NCI-H524 treated with DMSO at 0.1 percent for 48 hours (cell line): ENCODE results near the gene GAB3.
"Not testable (repeated sequence)": the region's sequence is repeated elsewhere in the genome, so short reads cannot be mapped to it uniquely, and the experiment has no call there.

ENCODE experiments used
- DNase-seq: peaks from one replicate; lab custom pipeline; 2025; lab: John Stamatoyannopoulos, UW

GAB3 gene

DNA sequence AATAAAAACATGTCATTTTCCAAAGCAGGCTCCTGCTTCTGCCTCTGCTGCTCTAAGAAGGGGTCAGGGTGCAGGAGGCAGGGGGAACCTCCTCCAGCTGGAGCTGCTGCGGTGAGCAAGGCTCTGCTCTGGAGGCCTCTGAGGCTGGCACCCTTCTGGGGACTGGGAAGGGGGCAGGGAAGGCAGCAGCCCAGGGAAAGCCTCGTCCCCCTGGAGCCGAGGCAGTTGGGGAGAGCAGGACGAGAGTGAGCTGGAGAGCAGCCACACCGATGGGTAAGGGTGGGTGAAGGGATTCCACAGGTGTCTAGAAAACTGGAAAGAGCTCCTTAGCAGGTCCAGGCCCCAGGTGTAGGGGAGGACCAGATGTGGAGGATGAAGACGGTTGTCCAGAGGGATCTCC lies 95.5 kb downstream of the GAB3 start:
- DNase-seq = no peak

DNA sequence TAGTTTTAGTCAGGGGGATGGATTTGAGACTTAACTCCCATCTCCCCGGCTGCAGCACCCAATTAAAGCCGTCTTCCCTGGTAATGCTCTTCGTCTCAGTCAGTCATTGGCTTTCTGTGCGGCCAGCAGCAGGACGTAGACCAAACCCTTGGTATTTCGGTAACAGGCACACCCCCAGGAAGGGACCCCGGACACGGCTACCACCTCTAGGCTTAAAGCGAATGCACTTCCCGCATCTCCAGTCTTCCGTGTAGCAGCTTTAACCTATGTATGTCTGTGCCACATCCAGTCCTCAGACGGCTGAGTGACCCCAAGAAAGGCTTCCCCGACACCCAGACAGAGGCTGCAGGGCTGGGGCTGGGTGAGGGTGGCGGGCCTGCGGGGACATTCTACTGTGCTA lies 96.0 kb downstream of the GAB3 start:
- DNase-seq = no peak

DNA sequence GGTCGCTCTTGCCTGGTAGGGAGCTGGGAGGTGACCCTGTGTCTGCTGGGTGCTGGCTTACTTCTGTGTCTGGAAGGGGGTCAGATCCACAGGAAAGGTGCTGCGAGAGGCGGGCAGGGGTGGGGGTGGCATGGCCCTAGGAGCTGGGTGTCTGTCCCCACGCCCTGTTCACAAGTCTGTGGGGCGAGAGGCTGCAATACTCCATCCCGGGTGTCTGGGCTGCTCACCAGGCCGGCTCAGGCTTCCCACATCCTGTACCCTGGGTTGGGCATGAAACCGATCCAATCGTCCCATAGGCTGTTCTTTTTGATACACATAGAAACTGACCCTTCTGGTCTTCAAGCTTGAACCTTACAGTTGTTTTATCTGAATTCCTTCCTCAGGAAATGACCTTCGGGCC lies 96.5 kb downstream of the GAB3 start:
- no peak for DNase-seq

DNA sequence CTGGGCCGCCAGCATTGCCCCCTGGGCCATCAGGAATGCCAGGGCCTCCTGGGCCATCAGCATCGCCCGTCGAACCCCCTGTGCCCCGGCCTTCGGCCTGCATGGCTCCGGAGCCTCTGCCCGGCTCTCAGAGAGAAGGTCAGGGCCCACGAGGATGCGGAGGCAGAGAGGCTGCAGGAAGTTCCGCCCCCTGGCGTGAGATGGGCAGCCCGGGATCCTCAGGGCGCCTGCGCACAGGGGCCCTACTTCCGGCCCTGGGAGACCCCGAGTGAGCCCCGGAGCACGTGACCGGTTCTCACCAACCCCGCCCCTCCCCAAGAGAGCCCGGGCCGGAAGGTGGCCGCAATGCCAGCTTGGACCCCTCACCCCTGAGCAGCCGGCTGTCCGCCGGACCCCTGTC lies 97.5 kb downstream of the GAB3 start, which contains the start of gene CTAG2:
CTAG2 (minus strand) TSS at position 167 of the 400 bp plus-strand sequence; CDS start at position 103, 64 bp downstream.
- not testable (repeated sequence) for DNase-seq

DNA sequence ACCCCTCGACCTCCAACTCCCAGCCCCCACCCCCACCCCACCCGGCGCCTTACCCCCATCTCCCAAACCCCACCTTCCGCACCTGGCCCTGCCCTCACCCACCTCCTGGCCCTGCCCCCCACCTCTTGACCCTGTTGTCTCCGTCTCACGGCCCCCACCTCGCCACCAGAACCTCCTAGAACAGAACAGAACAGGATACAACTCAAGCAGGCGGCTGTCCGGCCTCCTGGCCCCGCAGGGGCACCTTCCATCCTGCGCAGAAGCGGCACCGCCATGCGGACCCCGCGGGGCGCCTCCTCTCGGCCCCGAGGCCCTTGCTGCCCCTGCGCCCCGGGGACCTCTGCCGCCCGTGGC lies 97.9 kb downstream of the GAB3 start:
- DNase-seq = no peak

DNA sequence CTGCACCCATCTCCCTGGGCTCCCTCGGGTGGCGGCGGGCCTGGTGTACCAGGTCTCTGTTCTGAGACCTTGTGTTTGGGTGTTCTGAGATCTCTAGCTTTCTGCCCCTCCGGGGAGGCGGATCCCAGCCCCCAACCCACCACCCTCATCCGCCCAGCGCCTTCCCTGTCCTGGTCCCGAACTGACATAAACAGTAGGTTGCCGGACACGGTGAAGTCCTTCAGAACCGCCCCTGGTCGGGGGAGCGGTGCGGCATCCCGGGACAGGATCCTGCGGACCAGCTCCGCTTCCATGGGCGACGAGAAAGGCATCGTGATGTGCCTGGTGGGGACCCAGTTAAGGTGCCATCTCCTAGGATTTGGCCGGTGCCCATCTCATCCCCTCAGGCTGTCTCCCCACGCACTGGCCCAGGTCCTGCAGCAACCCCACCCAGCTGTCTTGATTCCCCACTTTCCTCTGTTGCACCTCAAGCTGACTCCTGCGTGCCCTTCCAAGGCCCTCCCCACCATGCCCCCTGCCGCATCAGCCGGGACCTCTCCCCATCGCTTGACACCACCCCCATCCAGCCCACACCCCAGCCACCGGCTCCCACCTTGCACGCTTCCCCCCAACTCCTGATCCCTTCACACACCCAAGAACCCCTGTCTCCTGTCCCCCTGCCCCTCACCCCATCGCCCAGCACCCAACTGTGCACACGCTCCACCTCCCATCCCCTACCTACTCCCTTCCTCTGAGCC lies 98.4 kb downstream of the GAB3 start:
- DNase-seq = no peak

DNA sequence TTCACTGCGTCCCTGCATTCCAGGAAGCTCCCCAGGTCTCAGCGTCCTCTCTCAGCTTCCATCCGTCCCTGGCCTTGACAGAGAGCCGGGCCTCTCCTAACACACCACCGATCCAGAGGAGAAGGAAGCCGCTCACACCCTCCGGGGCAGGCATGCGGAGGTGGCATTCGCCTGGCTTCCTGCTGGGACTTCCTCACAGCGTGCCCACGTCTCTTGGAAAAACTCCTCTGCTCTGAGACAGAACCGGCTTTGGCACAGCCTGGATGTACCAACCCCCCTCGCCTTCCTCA lies 100.7 kb downstream of the GAB3 start:
- DNase-seq = no peak

DNA sequence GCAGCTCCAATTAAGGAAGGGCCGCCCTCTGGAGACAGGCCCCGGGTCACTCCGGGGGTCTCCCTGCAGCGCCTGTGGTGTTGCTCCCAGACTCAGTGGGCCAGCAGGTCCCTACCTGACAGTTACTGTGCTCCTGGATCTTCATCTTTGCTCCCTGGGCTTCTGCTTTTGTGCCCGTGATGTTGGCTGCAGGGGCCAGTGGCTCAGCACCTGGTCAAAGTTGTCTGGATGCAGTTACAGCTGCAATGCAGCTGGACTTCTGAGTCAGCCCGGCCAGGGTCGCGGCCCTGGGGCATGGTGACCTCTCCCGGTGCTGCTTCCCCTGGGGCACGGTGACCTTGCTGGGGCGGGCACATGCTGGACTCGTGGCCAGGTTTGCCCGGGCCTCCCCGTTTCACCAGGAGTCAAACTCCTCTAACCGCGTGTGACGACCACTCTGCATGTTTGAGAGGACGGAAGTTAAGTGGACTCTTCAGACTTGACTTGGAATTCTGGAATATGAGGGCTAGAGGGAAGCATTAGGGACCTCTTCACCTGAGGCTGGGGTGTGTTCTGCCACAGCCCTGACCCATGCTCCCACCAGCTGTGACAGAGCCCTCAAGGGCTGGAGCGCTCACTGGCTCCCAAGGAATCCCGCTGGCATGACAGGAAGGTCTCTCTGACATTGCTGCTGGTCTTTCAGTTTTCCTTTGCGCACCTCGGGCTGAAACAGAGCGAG lies 101.2 kb downstream of the GAB3 start:
- no peak for DNase-seq

DNA sequence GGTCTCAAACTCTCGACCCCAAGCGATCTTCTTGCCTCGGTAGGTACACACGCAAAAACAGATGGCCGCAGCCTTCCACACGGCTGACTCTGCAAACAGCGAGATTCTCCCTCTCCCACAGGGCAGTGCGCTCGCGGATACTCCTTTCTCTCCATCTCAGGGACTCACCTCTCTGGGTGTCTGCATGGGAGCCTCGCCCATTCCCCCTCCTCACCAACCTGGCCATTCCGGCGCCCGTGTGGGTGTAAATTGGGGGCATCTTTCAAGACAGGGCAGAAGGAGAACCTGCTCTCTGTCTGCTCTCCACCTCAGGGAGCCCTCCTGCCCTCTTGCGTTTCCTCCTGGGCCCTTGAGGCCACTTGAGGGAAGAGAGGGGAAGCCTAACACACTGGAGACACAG lies 101.9 kb downstream of the GAB3 start:
- DNase-seq = no peak

DNA sequence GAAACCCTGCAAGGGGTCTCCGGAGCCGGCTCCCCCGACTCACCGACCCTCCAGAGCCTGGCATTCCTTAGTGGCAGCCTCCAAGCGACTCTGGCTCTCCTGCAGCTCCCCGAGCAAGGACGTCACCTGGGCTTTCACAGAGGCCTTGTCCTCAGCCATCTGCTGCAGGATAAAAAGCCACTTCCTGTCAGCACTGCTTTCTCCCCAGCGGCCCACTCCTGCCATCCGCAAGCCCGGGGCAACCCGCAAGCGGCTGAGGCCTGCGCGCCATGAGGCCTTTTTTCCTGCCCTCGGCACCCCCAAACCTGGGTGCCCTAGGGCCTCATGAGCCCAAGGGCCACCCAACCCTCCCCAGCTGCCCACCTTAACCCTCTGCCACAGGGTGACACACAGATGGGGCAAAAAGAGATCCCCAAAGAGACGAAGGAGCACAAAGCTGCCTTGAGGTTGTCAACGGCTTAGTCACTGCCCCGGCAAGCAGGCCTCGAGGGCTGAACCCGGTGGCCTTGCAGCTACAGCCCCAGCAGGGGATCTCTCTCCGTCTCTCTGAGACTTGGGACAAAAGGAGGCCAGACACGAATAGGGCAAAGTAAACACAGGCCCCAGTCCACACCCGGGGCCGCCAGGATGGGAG lies 105.0 kb downstream of the GAB3 start:
- DNase-seq = not testable (repeated sequence)

DNA sequence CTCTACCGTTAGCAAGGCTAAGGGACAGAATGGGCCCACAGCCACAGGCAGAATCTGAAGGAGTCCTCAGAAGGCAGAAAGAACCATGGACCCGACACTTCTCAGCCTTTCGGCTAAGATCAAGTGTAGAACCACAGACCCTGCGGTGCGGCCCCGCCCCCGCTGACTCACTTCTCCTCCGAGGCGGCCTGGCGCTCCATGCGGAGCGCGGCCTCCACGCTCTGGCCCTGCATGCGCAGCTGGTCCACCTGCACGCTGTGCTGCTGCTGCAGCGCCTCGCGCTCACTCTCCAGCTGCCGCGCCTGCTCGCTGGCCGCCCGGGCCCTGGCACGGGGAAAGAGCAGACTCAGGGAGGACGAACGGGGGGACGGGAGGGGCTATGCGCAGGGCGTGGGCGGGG lies 107.2 kb downstream of the GAB3 start:
- DNase-seq = not testable (repeated sequence)

DNA sequence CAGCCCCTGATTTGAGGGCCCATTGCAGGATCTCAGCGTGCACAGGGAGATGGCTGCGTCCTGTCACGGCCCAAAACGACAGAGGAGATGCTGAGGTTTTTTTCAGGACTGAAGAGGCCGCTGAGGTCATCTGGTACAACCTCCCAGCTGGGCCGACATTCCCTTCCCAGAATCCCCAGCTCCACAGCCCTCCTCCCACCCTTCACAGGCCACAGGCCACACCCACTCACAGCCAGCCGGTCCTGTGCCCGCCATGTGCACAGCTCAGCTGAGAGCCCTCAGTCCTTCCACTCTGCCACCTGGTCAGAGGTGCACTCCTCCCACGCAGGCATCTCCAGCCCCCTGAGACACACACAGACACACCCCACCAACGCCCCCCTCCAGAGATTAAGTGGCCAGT lies 109.1 kb downstream of the GAB3 start:
- DNase-seq = not testable (repeated sequence)

DNA sequence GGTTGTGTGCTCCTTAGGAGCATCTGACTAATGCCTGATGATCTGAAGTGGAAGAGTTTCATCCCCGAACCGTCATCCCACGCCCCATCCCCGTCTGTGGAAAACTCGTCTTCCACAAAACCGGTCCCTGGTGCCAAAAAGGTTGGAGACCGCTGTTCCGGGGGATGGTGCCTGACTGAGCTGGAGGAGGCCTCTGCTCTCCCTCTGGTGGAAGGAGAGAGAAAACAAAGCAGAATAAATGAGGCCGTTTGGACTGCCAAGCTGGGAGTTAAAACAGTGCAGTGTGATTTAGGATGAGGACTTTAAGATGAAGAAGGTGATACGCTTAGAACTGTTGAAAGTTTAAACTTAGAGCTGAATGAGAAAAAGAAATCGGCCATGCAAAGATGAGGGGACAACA lies 117.2 kb downstream of the GAB3 start:
- not testable (repeated sequence) for DNase-seq

DNA sequence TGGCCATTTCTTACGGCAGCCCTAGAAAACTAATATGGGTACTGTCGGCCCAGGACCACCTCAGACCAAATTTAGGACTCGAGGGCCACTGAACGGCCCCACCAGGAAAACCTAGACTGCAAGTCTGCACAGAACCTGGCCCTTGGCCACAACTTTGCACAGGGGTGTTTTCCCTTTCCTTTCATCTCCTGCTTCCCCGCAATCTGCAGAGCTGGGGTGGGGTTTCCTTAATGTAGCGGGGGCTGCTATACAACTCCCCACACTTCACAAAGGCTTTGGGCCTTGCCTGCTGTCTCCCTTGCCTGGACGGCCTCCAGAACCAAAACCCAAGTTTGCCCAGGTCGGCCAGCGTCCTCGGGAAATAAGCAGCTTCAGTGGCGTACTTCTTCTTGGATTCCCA lies 119.9 kb downstream of the GAB3 start:
- not testable (repeated sequence) for DNase-seq

DNA sequence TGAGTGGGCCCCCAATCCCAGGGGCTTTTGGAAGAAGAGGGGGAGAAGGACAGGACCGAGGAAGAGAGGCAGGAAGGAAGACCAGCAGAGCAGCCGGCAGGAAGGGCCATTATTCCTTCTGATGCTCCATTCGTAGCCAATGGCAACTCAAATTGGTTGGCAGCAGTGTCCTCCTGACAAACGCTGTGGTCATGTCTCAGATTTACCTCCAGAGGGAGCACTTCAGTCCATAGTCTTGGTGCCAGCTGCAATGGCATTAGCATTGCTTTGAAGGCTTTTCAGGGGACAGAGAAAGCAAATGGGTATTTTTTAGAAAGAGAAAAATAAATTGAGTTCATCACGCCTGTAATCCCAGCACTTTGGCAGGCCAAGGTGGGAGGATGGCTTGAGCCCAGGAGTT lies 121.9 kb downstream of the GAB3 start:
- not testable (repeated sequence) for DNase-seq
